HG02970 (cell line): ENCODE measurements around the gene ACSS2.

Experiments used
- ATAC-seq: cut with Tn5 transposase; IDR thresholded peaks from one replicate; pipeline ENCODE4 v1.9.1; 2021; ENCODE audit warnings: mild to moderate bottlenecking, moderate library complexity, moderate number of reproducible peaks; ENCODE audit not compliant: unreplicated experiment, low FRiP score

ACSS2 gene

GRCh38 chr20:34945315-34946077, 69.1 kb downstream of the ACSS2 start:
- no peak for ATAC-seq

GRCh38 chr20:34946661-34947060, 70.2 kb downstream of the ACSS2 start:
- no peak for ATAC-seq

- no peak for ATAC-seq
These were observed 70.9 kb downstream of the ACSS2 start for GRCh38 chr20:34947336-34947735.

GRCh38 chr20:34948030-34948429, 71.6 kb downstream of the ACSS2 start:
- no peak for ATAC-seq

GRCh38 chr20:34949120-34949519, 72.7 kb downstream of the ACSS2 start:
- no peak for ATAC-seq

- ATAC-seq: no peak
These were observed 74.8 kb downstream of the ACSS2 start for GRCh38 chr20:34951252-34951651.

GRCh38 chr20:34951652-34952051, 75.2 kb downstream of the ACSS2 start:
- ATAC-seq: no peak

GRCh38 chr20:34952671-34953070, 76.3 kb downstream of the ACSS2 start:
- no peak for ATAC-seq

GRCh38 chr20:34953960-34954359, 77.5 kb downstream of the ACSS2 start:
- no peak for ATAC-seq

- no peak for ATAC-seq
These were observed 78.5 kb downstream of the ACSS2 start for GRCh38 chr20:34954904-34955230.

- ATAC-seq: peak; percentile 83
These were observed 79.0 kb downstream of the ACSS2 start, which contains the start of the genes GSS and MYH7B for GRCh38 chr20:34955231-34956040. TSS of gene GSS (minus strand) at chr20:34955806. CDS start at chr20:34951852, 3,954 bp downstream. TSS of gene MYH7B (plus strand) at chr20:34955868. CDS start at chr20:34978006, 22,138 bp downstream.

- ATAC-seq: no peak
These were observed 79.6 kb downstream of the ACSS2 start for GRCh38 chr20:34956041-34956458.

- no peak for ATAC-seq
These were observed 80.5 kb downstream of the ACSS2 start for GRCh38 chr20:34956751-34957472.

GRCh38 chr20:34964486-34964885, 88.1 kb downstream of the ACSS2 start:
- ATAC-seq: no peak

- ATAC-seq: no peak
These were observed 88.6 kb downstream of the ACSS2 start for GRCh38 chr20:34965051-34965450.

- ATAC-seq: no peak
These were observed 91.0 kb downstream of the ACSS2 start for GRCh38 chr20:34967421-34967820.

- no peak for ATAC-seq
These were observed 91.8 kb downstream of the ACSS2 start for GRCh38 chr20:34968042-34968775.

GRCh38 chr20:34970193-34970840, 93.9 kb downstream of the ACSS2 start:
- no peak for ATAC-seq

GRCh38 chr20:34970846-34971560, 94.6 kb downstream of the ACSS2 start:
- no peak for ATAC-seq
